ENCODE data around the gene CWC25. TPM values are rescaled to one million over a fixed set of nuclear protein-coding genes. Genes with fewer than 3 reads are reported as not detected.

CWC25 gene
- total and polyA plus RNA-seq, 9 of the 15 experiments (the other 6 are each of a cell fraction or from before 2014, with no cell fraction given): 16.5 to 27.4 (median 23.0) TPM

- ATAC-seq: peak; percentile 76
- H3K79me2 ChIP-seq (ENCODE audit: control insufficient read depth, insufficient read depth, low read length): peaks cover 55% of the 10 kb centered on the region
- H3K9me3 ChIP-seq (replicated peaks; ENCODE audit: control insufficient read depth, insufficient read depth, low read depth, low read length): no peaks in the 10 kb centered on the region
- in situ Hi-C loops (cut with MboI): no loop called here
- H3K9ac ChIP-seq (ENCODE audit: insufficient read depth in 1 of 2, low read depth in 2 of 2, low read length in 2 of 2): peak overlapping the region; percentile 91 to 94
- H3K4me2 ChIP-seq (ENCODE audit: insufficient read depth, low read length): peak overlapping the region; percentile 98
- H3K4me3 ChIP-seq: peak overlapping the region; percentile 97
- FAIRE-seq: no peak
- peaks cover 33% of the 10 kb centered on the region; the same call in 2 of the 3 replicates for H3K36me3 ChIP-seq (ENCODE audit: control insufficient read depth, insufficient read depth, low read length)
- ChIA-PET CTCF (ENCODE audit: low intra/inter-chr PET ratio) (no interaction called here), POLR2A (interaction anchor here (0.6 to 5.0 kb wide), 25 partner anchors 9 to 237 kb away, joined by 3 to 70 read pairs (median 4); partner anchors contain the start of genes FBXO47 and RPL23)
- peak; percentile 80 to 90 (median 84) for DNase-seq (ENCODE audit: extremely low read depth in 1 of 4, low spot score in 3 of 4)
- H3K9me1 ChIP-seq (ENCODE audit: control insufficient read depth, insufficient read depth, low read length): peaks cover 17% of the 10 kb centered on the region
- H3K4me1 ChIP-seq (replicated peaks in 1 of 2; ENCODE audit: control insufficient read depth in 2 of 2, insufficient read depth in 2 of 2, low read length in 2 of 2): peaks cover 17 to 52% of the 10 kb centered on the region in 2 experiments
- peaks cover 38% of the 10 kb centered on the region for H4K20me1 ChIP-seq (replicated peaks; ENCODE audit: control insufficient read depth, insufficient read depth, low read length)
- H2AFZ ChIP-seq (ENCODE audit: low read depth, low read length): peak overlapping the region; percentile 87
- BruUV-seq (replicated peaks): no TSS peak
- H3K27me3 ChIP-seq (ENCODE audit: control insufficient read depth in 2 of 2, insufficient read depth in 2 of 2, low read length in 2 of 2): no peaks in the 10 kb centered on the region
- intact Hi-C loops (cut with micrococcal nuclease): loop anchor here (5.0 kb wide), 2 partner anchors 57 to 112 kb away; partner anchors contain the start of gene LASP1NB
- WGBS (ENCODE audit: insufficient coverage, low coverage, missing lambda C conversion rate): 1% methylated on average over 34 of the region's 56 CpGs
- H3K27ac ChIP-seq (ENCODE audit: extremely low read depth, low read depth, low read length): peak overlapping the region; percentile 92
- no peak for TF ChIP-seq ZNF551 (CRISPR knock-in tag; IDR thresholded peaks at IDR 0.05)
- TF ChIP-seq MTA1 (IDR thresholded peaks at IDR 0.05; ENCODE audit: borderline replicate concordance): no peak
- TF ChIP-seq ZHX1 (conservative IDR thresholded peaks at IDR 0.05; ENCODE audit: low read length): no peak
- TF ChIP-seq ARID2 (IDR thresholded peaks at IDR 0.05): no peak
- no peak for TF ChIP-seq NFIC (IDR thresholded peaks at IDR 0.05)
- no peak for TF ChIP-seq U2AF1 (optimal IDR thresholded peaks at IDR 0.05; ENCODE audit: low read depth, low read length)
- TF ChIP-seq PCBP1 (IDR thresholded peaks at IDR 0.05; ENCODE audit: low read depth, low read length, poor library complexity, severe bottlenecking): no peak
- TF ChIP-seq ZNF699 (CRISPR knock-in tag; IDR thresholded peaks at IDR 0.05; ENCODE audit: insufficient replicate concordance): no peak
- TF ChIP-seq ZNF347 (CRISPR knock-in tag; IDR thresholded peaks at IDR 0.05; ENCODE audit: low read depth): no peak
- TF ChIP-seq DIDO1 (tag; IDR thresholded peaks at IDR 0.05; ENCODE audit: low read depth): no peak
- TF ChIP-seq TAF15 (IDR thresholded peaks at IDR 0.05; ENCODE audit: low read depth, low read length): no peak
- TF ChIP-seq AFF1 (IDR thresholded peaks at IDR 0.05; ENCODE audit: low read depth in 1 of 2, partially characterized antibody in 2 of 2): no peak
- peak; percentile 2 for TF ChIP-seq PHF8 (IDR thresholded peaks at IDR 0.05; ENCODE audit: borderline replicate concordance, low read length)
- TF ChIP-seq RNF2 (IDR thresholded peaks at IDR 0.05): 0 out of 2 replicates have a peak, but pooled peaks have one; percentile 5
- no peak for TF ChIP-seq ZNF408 (CRISPR knock-in tag; IDR thresholded peaks at IDR 0.05; ENCODE audit: low read depth)
Observed at GRCh38 chr17:38870259-38871165, 45.4 kb upstream of the CWC25 start.

Measured in K562 (cell line).